DMS153 treated with DMSO at 0.1 percent for 48 hours (cell line): Measurements from ENCODE around the gene NOL4L.

Source experiments
- DNase-seq: peaks from one replicate; lab custom pipeline; 2025; ENCODE audit not compliant: unreplicated experiment; lab: John Stamatoyannopoulos, UW

NOL4L gene

GRCh38 chr20:32463642-32464400, 121.3 kb downstream of the NOL4L start:
- no peak for DNase-seq

GRCh38 chr20:32462900-32463641, 122.1 kb downstream of the NOL4L start:
- no peak for DNase-seq

GRCh38 chr20:32461836-32462600, 123.1 kb downstream of the NOL4L start:
- DNase-seq = no peak

GRCh38 chr20:32460683-32461320, 124.3 kb downstream of the NOL4L start:
- DNase-seq = no peak

- DNase-seq = no peak
These were observed 124.9 kb downstream of the NOL4L start for GRCh38 chr20:32460231-32460630.

GRCh38 chr20:32458837-32459220, 126.3 kb downstream of the NOL4L start:
- DNase-seq = no peak

GRCh38 chr20:32458061-32458836, 126.9 kb downstream of the NOL4L start:
- DNase-seq = no peak

- DNase-seq = no peak
These were observed 127.6 kb downstream of the NOL4L start for GRCh38 chr20:32457479-32457986.

GRCh38 chr20:32456869-32457478, 128.2 kb downstream of the NOL4L start:
- no peak for DNase-seq

- DNase-seq = no peak
These were observed 129.0 kb downstream of the NOL4L start for GRCh38 chr20:32455901-32456701.

GRCh38 chr20:32455171-32455900, 129.8 kb downstream of the NOL4L start:
- no peak for DNase-seq

GRCh38 chr20:32454164-32455145, 130.7 kb downstream of the NOL4L start:
- DNase-seq = no peak

GRCh38 chr20:32453467-32454163, 131.5 kb downstream of the NOL4L start:
- no peak for DNase-seq

- no peak for DNase-seq
These were observed 132.2 kb downstream of the NOL4L start for GRCh38 chr20:32452776-32453466.

- DNase-seq = no peak
These were observed 133.3 kb downstream of the NOL4L start for GRCh38 chr20:32451682-32452461.
